HG02798 (cell line): ENCODE measurements around the gene GRK6.
"Not testable (repeated sequence)": the region's sequence is repeated elsewhere in the genome, so short reads cannot be mapped to it uniquely, and the experiment has no call there.

Experiments
- ATAC-seq: cut with Tn5 transposase; IDR thresholded peaks from one replicate; pipeline ENCODE4 v1.9.1; 2021; ENCODE audit warnings: mild to moderate bottlenecking; ENCODE audit not compliant: unreplicated experiment, poor library complexity

The GRK6 gene

DNA sequence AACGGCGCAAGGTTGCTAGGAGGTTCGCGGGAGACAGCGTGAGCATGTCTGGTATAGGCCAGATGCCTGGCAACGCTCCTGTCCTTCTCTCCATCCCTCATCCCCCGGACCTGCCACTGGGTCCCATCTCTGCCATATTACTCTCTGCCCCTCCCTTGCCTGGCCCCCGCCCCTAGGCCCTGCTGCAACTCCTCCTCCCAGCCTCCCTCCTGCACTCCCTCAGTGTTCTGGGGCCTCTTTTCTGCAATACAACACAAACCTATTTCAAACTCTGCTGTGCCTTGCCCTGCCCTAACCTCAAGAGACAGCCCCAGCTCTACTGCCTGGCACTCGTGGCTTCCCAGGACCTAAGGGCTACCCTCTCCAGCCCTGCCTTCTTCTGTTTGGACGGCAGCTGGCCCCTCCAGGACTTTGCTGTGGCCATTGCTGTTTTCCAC lies 55.9 kb downstream of the GRK6 start:
- ATAC-seq: no peak

GRCh38 chr5:177483042-177483441 lies 56.6 kb downstream of the GRK6 start:
- ATAC-seq: no peak

- no peak for ATAC-seq
These were observed 57.8 kb downstream of the GRK6 start for GRCh38 chr5:177483994-177484901.

GRCh38 chr5:177484902-177485549 lies 58.5 kb downstream of the GRK6 start:
- ATAC-seq: no peak

DNA sequence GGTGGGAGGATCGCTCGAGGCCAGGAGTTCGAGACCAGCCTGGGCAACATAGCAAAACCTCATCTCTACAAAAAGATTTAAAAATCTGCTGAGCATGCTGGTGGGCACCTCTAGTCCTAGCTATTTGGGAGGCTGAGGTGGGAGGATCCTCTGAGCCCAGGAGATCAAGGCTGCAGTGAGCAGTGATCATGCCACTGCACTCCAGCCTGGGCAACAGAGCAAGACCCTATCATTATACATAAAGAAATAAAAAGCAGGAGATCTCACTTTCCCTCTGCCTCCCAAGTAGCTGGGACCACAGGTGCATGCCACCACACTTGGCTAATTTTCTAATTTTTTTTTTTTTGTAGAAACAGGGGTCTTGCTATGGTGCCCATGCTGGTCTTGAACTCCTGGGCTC lies 59.3 kb downstream of the GRK6 start:
- ATAC-seq: not testable (repeated sequence)

DNA sequence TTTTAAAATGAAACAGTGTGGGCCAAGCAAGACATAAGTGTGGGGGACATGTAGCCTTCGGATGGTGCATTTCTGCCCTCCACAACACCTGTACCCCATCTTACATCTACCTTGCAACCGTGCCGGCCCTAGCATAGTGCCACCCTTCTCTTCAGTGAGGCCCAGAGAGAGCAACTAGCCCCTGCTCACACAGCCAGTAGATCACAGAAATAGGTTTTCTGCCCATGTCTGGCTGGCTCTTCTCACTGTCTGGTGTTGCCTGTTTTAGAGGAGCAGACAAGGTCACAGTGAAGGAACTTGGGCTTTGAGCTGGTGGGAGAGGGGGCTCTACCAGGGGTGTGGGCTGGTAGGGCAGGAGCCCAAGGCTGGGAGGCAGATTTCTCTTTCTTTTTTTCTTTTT lies 59.8 kb downstream of the GRK6 start:
- ATAC-seq: no peak

GRCh38 chr5:177487144-177487543 lies 60.7 kb downstream of the GRK6 start:
- no peak for ATAC-seq

DNA sequence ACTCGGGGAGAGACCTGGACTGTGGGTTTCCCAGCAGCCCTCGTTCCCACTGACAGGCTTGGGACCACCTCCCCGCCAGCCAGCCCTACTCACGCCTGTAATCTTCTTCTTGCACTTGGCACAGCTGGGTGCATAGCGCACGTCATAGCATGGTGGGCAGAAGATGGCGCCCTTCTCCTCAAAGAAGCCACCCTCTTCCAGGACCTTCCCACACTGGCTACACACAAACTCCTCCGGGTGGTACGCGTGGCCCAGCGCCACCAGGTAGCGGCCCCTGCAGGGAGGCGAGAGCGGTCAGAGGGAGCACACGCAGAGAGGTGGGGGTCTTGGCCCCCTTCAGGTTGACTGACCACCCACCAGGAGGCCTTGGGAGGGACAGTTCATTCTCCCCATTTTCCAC lies 61.5 kb downstream of the GRK6 start:
- no peak for ATAC-seq

- ATAC-seq: no peak
These were observed 62.7 kb downstream of the GRK6 start for GRCh38 chr5:177489119-177489716.

DNA sequence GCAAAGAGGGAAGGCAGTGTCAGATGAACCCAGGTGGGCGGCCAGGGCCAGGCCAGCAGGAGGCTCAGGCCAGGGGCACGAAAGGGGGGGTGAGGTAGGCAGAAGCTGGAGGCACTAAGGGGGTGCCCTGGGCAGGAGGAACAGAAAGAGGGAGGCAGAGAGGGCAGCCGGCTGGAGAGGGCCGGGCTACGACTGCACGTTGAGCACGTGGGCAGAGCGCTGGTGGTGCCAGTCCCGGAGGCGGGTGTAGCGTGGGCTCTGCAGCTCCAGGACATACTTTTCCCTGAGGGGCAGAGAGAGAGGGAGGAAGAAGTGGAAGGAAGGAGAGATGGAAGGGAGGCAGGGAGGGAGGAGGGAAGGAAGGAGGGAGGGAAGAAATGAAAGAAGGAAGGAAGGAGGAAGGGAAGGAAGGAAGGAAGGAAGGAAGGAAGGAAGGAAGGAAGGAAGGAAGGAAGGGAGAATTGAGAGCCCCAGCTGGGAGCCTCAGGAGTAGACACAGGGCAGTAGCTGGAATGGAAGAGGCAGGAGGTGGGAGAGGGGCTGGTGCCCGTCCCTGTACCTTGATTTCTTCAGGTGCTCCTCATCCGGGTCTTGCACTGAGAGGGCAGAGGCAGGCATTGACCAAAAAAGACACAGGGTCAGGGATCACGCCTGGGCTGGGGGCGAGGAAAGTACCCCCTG lies 64.0 kb downstream of the GRK6 start:
- ATAC-seq: no peak

DNA sequence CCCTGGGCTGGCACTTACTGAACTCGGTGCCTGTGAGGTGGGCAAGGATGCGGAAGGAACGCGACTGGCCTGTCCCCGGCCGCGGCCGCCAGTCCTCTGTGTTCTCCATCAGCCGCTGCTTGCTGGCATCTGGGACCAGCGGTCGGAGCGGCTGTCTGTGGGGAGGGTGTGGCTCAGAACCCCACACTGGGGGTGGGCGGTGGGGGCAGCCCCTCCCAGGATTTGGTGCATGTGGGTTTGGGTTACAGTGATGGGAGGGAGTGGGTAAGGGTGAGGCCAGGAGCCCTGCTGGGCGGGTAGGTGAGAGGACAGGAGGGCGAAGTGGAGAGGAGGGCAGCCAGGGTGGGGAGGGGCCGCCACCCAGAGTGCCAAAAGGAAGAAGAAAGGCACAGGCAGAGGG lies 64.5 kb downstream of the GRK6 start:
- ATAC-seq: no peak

GRCh38 chr5:177491429-177491945 lies 65.0 kb downstream of the GRK6 start:
- no peak for ATAC-seq

DNA sequence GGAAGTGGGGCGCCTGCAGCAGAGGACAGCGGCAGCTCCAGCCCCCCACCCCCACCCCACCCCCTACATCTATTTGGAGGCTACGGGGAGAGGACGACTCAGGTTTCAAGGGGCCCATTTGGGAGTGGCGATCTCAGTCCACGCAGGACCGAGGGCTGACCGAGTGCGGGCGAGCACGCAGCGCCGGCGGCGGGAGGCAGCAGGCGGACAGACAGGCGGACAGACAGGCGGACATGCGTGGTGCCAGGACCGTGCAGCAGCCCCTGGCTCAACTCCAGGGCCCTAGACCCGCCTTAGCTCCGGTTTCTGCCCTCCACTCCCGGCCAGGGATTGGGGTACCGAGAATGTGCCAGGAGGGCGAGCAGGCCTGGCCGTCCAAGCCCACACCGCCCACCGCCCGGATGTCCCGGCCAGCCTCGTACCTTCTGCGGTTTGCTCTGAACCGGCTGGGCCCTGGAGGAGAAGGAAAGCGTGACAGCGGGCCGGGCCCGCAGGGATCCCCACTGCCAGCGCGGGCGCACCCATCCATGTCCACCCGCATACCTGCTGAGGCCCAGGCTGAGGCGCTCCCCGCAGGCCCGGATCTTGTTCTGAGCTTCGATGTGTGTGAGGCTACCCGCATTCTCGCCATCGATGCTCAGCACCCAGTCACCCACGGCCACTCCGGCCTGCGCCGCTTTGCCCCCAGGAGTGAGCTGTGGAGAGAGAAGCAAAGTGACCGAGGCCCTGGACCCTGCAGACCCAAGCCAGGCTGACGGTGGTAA lies 65.7 kb downstream of the GRK6 start:
- ATAC-seq: no peak
